ENCODE results near the gene ST8SIA1.

The ST8SIA1 gene

GRCh38 chr12:22332202-22332601, 2.3 kb downstream of the ST8SIA1 start:
- H3K4me3 ChIP-seq (ENCODE audit: low read depth, low read length), result no peak overlapping the region

- H3K4me3 ChIP-seq (ENCODE audit: low read depth, low read length), result no peak overlapping the region
Observed at GRCh38 chr12:22329621-22330020, 4.9 kb downstream of the ST8SIA1 start.

GRCh38 chr12:22325218-22325617, 9.3 kb downstream of the ST8SIA1 start:
- H3K4me3 ChIP-seq (ENCODE audit: low read depth, low read length), result no peak overlapping the region

GRCh38 chr12:22322091-22322490, 12.4 kb downstream of the ST8SIA1 start:
- no peak overlapping the region for H3K4me3 ChIP-seq (ENCODE audit: low read depth, low read length)

- H3K4me3 ChIP-seq (ENCODE audit: low read depth, low read length), result no peak overlapping the region
Observed at GRCh38 chr12:22321638-22322037, 12.9 kb downstream of the ST8SIA1 start.

GRCh38 chr12:22321018-22321605, 13.4 kb downstream of the ST8SIA1 start:
- no peak overlapping the region for H3K4me3 ChIP-seq (ENCODE audit: low read depth, low read length)

GRCh38 chr12:22318108-22318737, 16.3 kb downstream of the ST8SIA1 start:
- H3K4me3 ChIP-seq (ENCODE audit: low read depth, low read length), result no peak overlapping the region

- H3K4me3 ChIP-seq (ENCODE audit: low read depth, low read length), result no peak overlapping the region
Observed at GRCh38 chr12:22313963-22314330, 20.6 kb downstream of the ST8SIA1 start.

- no peak overlapping the region for H3K4me3 ChIP-seq (ENCODE audit: low read depth, low read length)
Observed at GRCh38 chr12:22313286-22313962, 21.1 kb downstream of the ST8SIA1 start.

GRCh38 chr12:22312336-22312735, 22.2 kb downstream of the ST8SIA1 start:
- no peak overlapping the region for H3K4me3 ChIP-seq (ENCODE audit: low read depth, low read length)

- no peak overlapping the region for H3K4me3 ChIP-seq (ENCODE audit: low read depth, low read length)
Observed at GRCh38 chr12:22310709-22311108, 23.8 kb downstream of the ST8SIA1 start.

GRCh38 chr12:22310275-22310674, 24.2 kb downstream of the ST8SIA1 start:
- no peak overlapping the region for H3K4me3 ChIP-seq (ENCODE audit: low read depth, low read length)

GRCh38 chr12:22307811-22308210, 26.7 kb downstream of the ST8SIA1 start:
- H3K4me3 ChIP-seq (ENCODE audit: low read depth, low read length), result no peak overlapping the region

GRCh38 chr12:22306311-22306710, 28.2 kb downstream of the ST8SIA1 start:
- H3K4me3 ChIP-seq (ENCODE audit: low read depth, low read length), result no peak overlapping the region

- no peak overlapping the region for H3K4me3 ChIP-seq (ENCODE audit: low read depth, low read length)
Observed at GRCh38 chr12:22304341-22304740, 30.2 kb downstream of the ST8SIA1 start.

- H3K4me3 ChIP-seq (ENCODE audit: low read depth, low read length), result no peak overlapping the region
Observed at GRCh38 chr12:22299294-22299912, 35.1 kb downstream of the ST8SIA1 start.

- no peak overlapping the region for H3K4me3 ChIP-seq (ENCODE audit: low read depth, low read length)
Observed at GRCh38 chr12:22289250-22289649, 45.3 kb downstream of the ST8SIA1 start.

GRCh38 chr12:22287776-22288621, 46.5 kb downstream of the ST8SIA1 start:
- no peak overlapping the region for H3K4me3 ChIP-seq (ENCODE audit: low read depth, low read length)

- no peak overlapping the region for H3K4me3 ChIP-seq (ENCODE audit: low read depth, low read length)
Observed at GRCh38 chr12:22287101-22287500, 47.4 kb downstream of the ST8SIA1 start.

- no peak overlapping the region for H3K4me3 ChIP-seq (ENCODE audit: low read depth, low read length)
Observed at GRCh38 chr12:22286569-22286968, 47.9 kb downstream of the ST8SIA1 start.

GRCh38 chr12:22285846-22286245, 48.7 kb downstream of the ST8SIA1 start:
- no peak overlapping the region for H3K4me3 ChIP-seq (ENCODE audit: low read depth, low read length)
